Mesenchymal stem cell (in vitro differentiated cells and primary cell): Measurements from ENCODE around the gene TXNRD3.
"Not testable (repeated sequence)": the region's sequence is repeated elsewhere in the genome, so short reads cannot be mapped to it uniquely, and the experiment has no call there.

Source experiments
- DNase-seq: peaks from one replicate; pipeline ENCODE4 v3.0.0-alpha.2; 2013
- H2AFZ ChIP-seq: one replicate; pipeline ENCODE4 v1.6.1; 2013; ENCODE audit warnings: low read depth, mild to moderate bottlenecking, control low read depth, inconsistent platforms, low read length, moderate library complexity
- H2AK5ac ChIP-seq: 2 replicates; pipeline ENCODE4 v1.6.1; 2013; ENCODE audit warnings: low read length, moderate library complexity, mild to moderate bottlenecking, inconsistent platforms; ENCODE audit not compliant: severe bottlenecking
- H2BK120ac ChIP-seq: one replicate; pipeline ENCODE4 v1.6.1; 2013; ENCODE audit warnings: low read depth, mild to moderate bottlenecking, inconsistent platforms, low read length, moderate library complexity
- H2BK12ac ChIP-seq, 2 experiments: one replicate each; pipeline ENCODE4 v1.6.1; 2013; ENCODE audit warnings: inconsistent platforms in 2 of 2, low read length in 2 of 2, mild to moderate bottlenecking in 2 of 2, moderate library complexity in 2 of 2, control low read depth in 1 of 2
- H2BK15ac ChIP-seq: one replicate; pipeline ENCODE4 v1.6.1; 2013; ENCODE audit warnings: mild to moderate bottlenecking, low read depth, inconsistent platforms; ENCODE audit not compliant: poor library complexity, severe bottlenecking
- H2BK5ac ChIP-seq: 2 replicates; pipeline ENCODE4 v1.6.1; 2013; ENCODE audit warnings: low read depth, mild to moderate bottlenecking, low read length, control low read depth, inconsistent platforms; ENCODE audit not compliant: poor library complexity, severe bottlenecking
- H3K14ac ChIP-seq, 2 experiments: one replicate each; pipeline ENCODE4 v1.6.1; 2013; ENCODE audit warnings: inconsistent platforms in 2 of 2, low read length in 2 of 2, control low read depth in 1 of 2, mild to moderate bottlenecking in 1 of 2, moderate library complexity in 1 of 2
- H3K18ac ChIP-seq, 2 experiments: one replicate each; pipeline ENCODE4 v1.6.1; 2013; ENCODE audit warnings: inconsistent platforms in 2 of 2, low read length in 2 of 2, control low read depth in 1 of 2, low read depth in 1 of 2, mild to moderate bottlenecking in 1 of 2
- H3K23ac ChIP-seq, 2 experiments: one replicate each; pipeline ENCODE4 v1.6.1; 2013; ENCODE audit warnings: inconsistent platforms in 2 of 2, low read length in 2 of 2, mild to moderate bottlenecking in 2 of 2, moderate library complexity in 2 of 2, control low read depth in 1 of 2
- H3K27ac ChIP-seq: 2 replicates; pipeline ENCODE4 v1.5.1; 2013; ENCODE audit warnings: mild to moderate bottlenecking, moderate library complexity, low read length, control low read depth, inconsistent platforms; ENCODE audit not compliant: poor library complexity, severe bottlenecking
- H3K27me3 ChIP-seq, 2 experiments: 2 replicates each; pipeline versions ENCODE4 v1.6.1 to v1.7.0; 2013; ENCODE audit warnings: low read length in 2 of 2, mild to moderate bottlenecking in 2 of 2, moderate library complexity in 2 of 2, control low read depth in 1 of 2, inconsistent platforms in 1 of 2; ENCODE audit not compliant: control insufficient read depth in 1 of 2, insufficient read depth in 1 of 2
- H3K36me3 ChIP-seq, 2 experiments: 2 replicates each; pipeline versions ENCODE4 v1.6.1 to v1.7.0; 2013; ENCODE audit warnings: low read length in 2 of 2, control low read depth in 1 of 2, inconsistent platforms in 1 of 2, low read depth in 1 of 2, mild to moderate bottlenecking in 1 of 2; ENCODE audit not compliant: insufficient read depth in 2 of 2, control insufficient read depth in 1 of 2
- H3K4ac ChIP-seq, 2 experiments: one replicate each; pipeline ENCODE4 v1.6.1; 2013; ENCODE audit warnings: inconsistent platforms in 2 of 2, low read length in 2 of 2, mild to moderate bottlenecking in 2 of 2, moderate library complexity in 2 of 2, control low read depth in 1 of 2, low read depth in 1 of 2
- H3K4me1 ChIP-seq: 2 replicates; pipeline ENCODE4 v1.6.1; 2013; ENCODE audit warnings: low read depth, low read length, control low read depth; ENCODE audit not compliant: control insufficient read depth, insufficient read depth
- H3K4me2 ChIP-seq: 2 replicates; pipeline ENCODE4 v1.6.1; 2013; ENCODE audit warnings: low read length, mild to moderate bottlenecking, inconsistent platforms; ENCODE audit not compliant: poor library complexity, severe bottlenecking
- H3K4me3 ChIP-seq, 2 experiments: 2 replicates each; pipeline versions ENCODE4 v1.5.1 to v1.7.0; 2013; ENCODE audit warnings: low read length in 2 of 2, mild to moderate bottlenecking in 2 of 2, control low read depth in 1 of 2, low read depth in 1 of 2; ENCODE audit not compliant: insufficient read depth in 1 of 2
- H3K79me1 ChIP-seq: replicated peaks from 2 replicates; pipeline ENCODE4 v1.6.1; 2013; ENCODE audit warnings: mild to moderate bottlenecking, control low read depth, low read length, inconsistent platforms; ENCODE audit not compliant: poor library complexity, severe bottlenecking
- H3K9ac ChIP-seq: 2 replicates; pipeline ENCODE4 v1.7.0; 2013; ENCODE audit warnings: mild to moderate bottlenecking, low read length, moderate library complexity
- H3K9me3 ChIP-seq: 2 replicates; pipeline ENCODE4 v1.7.0; 2013; ENCODE audit warnings: mild to moderate bottlenecking, low read length; ENCODE audit not compliant: control insufficient read depth
- H4K8ac ChIP-seq: one replicate; pipeline ENCODE4 v1.6.1; 2013; ENCODE audit warnings: inconsistent platforms, mild to moderate bottlenecking, low read length, moderate library complexity
- H4K91ac ChIP-seq: one replicate; pipeline ENCODE4 v1.6.1; 2013; ENCODE audit warnings: mild to moderate bottlenecking, low read length, inconsistent platforms
- WGBS: methylation state at CpG from one replicate; pipeline ENCODE4 v1.1.7; 2013; ENCODE audit warnings: mixed read lengths; 5-methylcytosine and 5-hydroxymethylcytosine counted together

TXNRD3 gene

GRCh38 chr3:126595479-126595878, 59.4 kb downstream of the TXNRD3 start:
- H3K27ac ChIP-seq, H3K18ac ChIP-seq, H2AFZ ChIP-seq, H2BK120ac ChIP-seq, H2BK12ac ChIP-seq, H2BK5ac ChIP-seq, H3K9ac ChIP-seq, H3K4me3 ChIP-seq, H3K23ac ChIP-seq, H4K91ac ChIP-seq, H2AK5ac ChIP-seq, H3K4me2 ChIP-seq, H3K14ac ChIP-seq, H2BK15ac ChIP-seq, H3K4me1 ChIP-seq, H3K4ac ChIP-seq, H4K8ac ChIP-seq, DNase-seq, H3K36me3 ChIP-seq, H3K27me3 ChIP-seq, H3K79me1 ChIP-seq: not testable (repeated sequence)
- WGBS: 97% methylated on average over 4 of the region's 4 CpGs
- H3K9me3 ChIP-seq: peaks cover 30% of the 10 kb centered on the region

GRCh38 chr3:126591515-126591914, 63.4 kb downstream of the TXNRD3 start:
- WGBS: 69% methylated on average over 5 of the region's 5 CpGs
- H4K91ac ChIP-seq: not testable (repeated sequence)

GRCh38 chr3:126582311-126582710, 72.6 kb downstream of the TXNRD3 start:
- Histone ChIP-seq H3K4me2 (no peak overlapping the region), H4K91ac (no peak overlapping the region), H3K4ac (no peak overlapping the region), H3K4me3 (no peak overlapping the region), H3K79me1 (no peaks in the 10 kb centered on the region), H3K36me3 (no peaks in the 10 kb centered on the region), H2BK12ac (no peak overlapping the region), H3K14ac (no peak overlapping the region), H4K8ac (no peak overlapping the region), H3K27me3 (peaks cover 0 to 15% of the 10 kb centered on the region in 2 experiments), H2AK5ac (no peak overlapping the region), H3K9me3 (no peaks in the 10 kb centered on the region), H2BK15ac (no peak overlapping the region), H3K4me1 (no peaks in the 10 kb centered on the region), H3K9ac (no peak overlapping the region), H2BK120ac (no peak overlapping the region), H3K18ac (no peak overlapping the region), H2AFZ (no peak overlapping the region), H3K23ac (no peak overlapping the region), H3K27ac (no peak overlapping the region), H2BK5ac (no peak overlapping the region)
- no peak for DNase-seq
- WGBS: 85% methylated on average over 4 of the region's 4 CpGs

More at GRCh38 chr3:126591515-126591914, 63.4 kb downstream of the TXNRD3 start:
- not testable (repeated sequence) for DNase-seq, H3K27ac ChIP-seq, H3K14ac ChIP-seq, H3K36me3 ChIP-seq, H4K8ac ChIP-seq, H2AK5ac ChIP-seq, H2AFZ ChIP-seq, H2BK15ac ChIP-seq, H2BK12ac ChIP-seq, H3K18ac ChIP-seq, H2BK5ac ChIP-seq, H3K4me1 ChIP-seq, H3K79me1 ChIP-seq, H3K27me3 ChIP-seq, H3K23ac ChIP-seq, H2BK120ac ChIP-seq, H3K4me3 ChIP-seq, H3K9ac ChIP-seq, H3K4ac ChIP-seq, H3K4me2 ChIP-seq
- H3K9me3 ChIP-seq: peaks cover 28% of the 10 kb centered on the region

GRCh38 chr3:126581569-126581968, 73.4 kb downstream of the TXNRD3 start:
- no peak overlapping the region for H3K4me3 ChIP-seq
- WGBS: no CpG with 5 or more reads among the region's 2 CpGs
- H2BK5ac ChIP-seq: no peak overlapping the region
- H2AK5ac ChIP-seq: no peak overlapping the region
- H4K8ac ChIP-seq: no peak overlapping the region
- H3K9me3 ChIP-seq: no peaks in the 10 kb centered on the region
- H2BK120ac ChIP-seq: no peak overlapping the region
- no peak overlapping the region for H2BK12ac ChIP-seq
- no peak overlapping the region for H3K27ac ChIP-seq
- no peak overlapping the region for H3K23ac ChIP-seq
- no peak overlapping the region for H2AFZ ChIP-seq
- H3K18ac ChIP-seq: no peak overlapping the region
- peaks cover 0 to 18% of the 10 kb centered on the region in 2 experiments for H3K27me3 ChIP-seq
- no peaks in the 10 kb centered on the region for H3K4me1 ChIP-seq
- no peak overlapping the region for H4K91ac ChIP-seq
- no peak overlapping the region for H3K4ac ChIP-seq
- H3K14ac ChIP-seq: no peak overlapping the region
- no peaks in the 10 kb centered on the region for H3K79me1 ChIP-seq
- no peaks in the 10 kb centered on the region for H3K36me3 ChIP-seq
- H3K9ac ChIP-seq: no peak overlapping the region
- no peak overlapping the region for H3K4me2 ChIP-seq
- DNase-seq: no peak
- no peak overlapping the region for H2BK15ac ChIP-seq
